Adipose tissue (tissue), 3 donors: ENCODE measurements around the gene DMKN. TPM values are rescaled to one million over a fixed set of nuclear protein-coding genes. Genes with fewer than 3 reads are reported as not detected.

Experiments used
- H3K27ac ChIP-seq: one replicate; pipeline ENCODE4 v1.5.1; 2013; ENCODE audit warnings: low read depth, low read length
- WGBS, 3 donors: extraction: QIAGEN DNeasy Blood & Tissue Kit; methylation state at CpG; one replicate each; pipeline ENCODE4 v1.1.7; 2013; 5-methylcytosine and 5-hydroxymethylcytosine counted together
- polyA plus RNA-seq, 3 donors: library from polyadenylated mRNA; stranded (reverse); fragments of 200-250 nt; gene quantifications; one replicate each; pipeline ENCODE4 v1.2.3, GENCODE V29; 2013
- donor health status: healthy with polysubstance abuse.
- donor health status: Bipolar disorder and iron deficiency.
- donor health status: healthy.

The DMKN gene
- polyA plus RNA-seq, 3 donors: 6.8 to 74.3 (median 15.3) TPM

DNA sequence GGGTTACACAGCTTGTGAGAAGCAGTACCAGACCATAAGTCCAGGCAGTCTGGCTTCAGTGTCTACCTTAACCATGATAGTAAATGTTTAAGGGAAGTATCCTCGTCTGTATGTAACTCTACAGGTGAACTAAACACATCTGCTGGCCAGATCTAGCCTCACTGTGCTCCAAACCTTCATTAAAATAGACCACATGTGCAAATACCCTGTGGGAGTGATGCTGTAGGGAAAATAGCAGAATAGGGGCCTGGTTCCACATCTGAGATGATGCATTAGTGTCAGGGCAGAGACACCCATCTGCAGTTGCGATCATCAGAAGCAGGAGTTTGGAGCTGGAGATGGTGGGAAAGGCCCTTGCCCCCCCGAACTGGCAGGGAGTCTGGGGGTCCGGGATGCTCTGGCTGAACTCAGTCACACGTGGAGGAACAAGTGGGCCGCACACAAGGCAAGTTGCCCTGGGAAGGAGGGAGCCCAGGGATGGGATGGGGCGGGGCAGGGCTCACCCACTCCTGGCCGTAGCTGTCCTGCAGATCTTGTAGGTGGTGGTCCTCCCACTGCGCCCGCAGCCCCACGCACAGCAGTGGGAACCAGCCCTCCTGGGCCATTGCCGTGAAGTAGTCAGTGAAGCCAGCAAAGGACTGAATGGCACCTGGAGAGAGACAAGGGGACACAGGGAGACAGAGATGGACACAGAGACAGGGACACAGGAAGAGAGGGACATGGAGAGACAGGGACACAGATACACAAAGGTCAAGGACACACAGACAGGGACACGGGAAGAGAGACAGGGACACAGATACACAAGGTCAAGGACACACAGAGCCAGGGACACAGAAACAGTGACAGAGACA is 39.3 kb upstream of the DMKN start:
- 76 to 77% (median 77%) methylated on average over 13 of the region's 13 CpGs for WGBS, 3 donors
- no peak overlapping the region for H3K27ac ChIP-seq

DNA sequence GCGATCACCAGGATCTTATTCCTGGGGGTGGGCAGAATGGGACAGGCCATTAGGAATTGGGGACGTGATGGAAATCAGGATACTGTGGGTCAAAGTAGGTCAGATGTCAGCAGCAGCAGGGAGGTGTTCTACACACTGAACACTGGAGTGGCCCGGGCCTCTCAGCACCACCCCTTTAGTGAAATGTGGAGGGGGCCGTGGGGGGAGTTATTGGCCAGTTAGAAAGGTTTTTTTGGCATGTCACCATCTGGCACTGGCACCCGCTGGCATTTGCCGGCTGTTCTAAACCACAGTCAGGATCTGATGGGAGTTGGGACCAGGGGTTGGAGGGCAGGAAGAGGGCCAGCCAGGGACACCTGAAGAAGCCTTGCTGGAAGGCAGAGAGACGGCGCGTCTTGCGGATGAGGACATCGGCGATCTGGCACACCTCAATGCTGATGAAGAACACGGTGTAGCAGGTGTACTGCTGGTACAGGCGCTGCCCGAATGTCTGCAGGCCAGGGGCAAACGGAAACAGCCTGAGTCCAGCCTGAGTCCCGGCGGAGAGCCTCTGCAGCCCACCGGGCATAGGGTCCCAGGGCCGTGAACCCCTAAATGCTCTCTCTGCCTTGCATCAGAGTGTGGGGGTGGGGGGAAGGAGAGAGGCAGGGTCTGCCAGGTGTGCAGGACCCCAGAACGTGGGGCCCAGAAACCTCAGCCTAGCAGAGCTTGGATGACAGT is 37.8 kb upstream of the DMKN start:
- 78 to 86% (median 82%) methylated on average over 21 of the region's 21 CpGs for WGBS, 3 donors
- no peak overlapping the region for H3K27ac ChIP-seq

GRCh38 chr19:35549879-35550523 is 36.6 kb upstream of the DMKN start:
- no peak overlapping the region for H3K27ac ChIP-seq
- WGBS, 3 donors: 36 to 91% (median 88%) methylated on average over 15 of the region's 15 CpGs

DNA sequence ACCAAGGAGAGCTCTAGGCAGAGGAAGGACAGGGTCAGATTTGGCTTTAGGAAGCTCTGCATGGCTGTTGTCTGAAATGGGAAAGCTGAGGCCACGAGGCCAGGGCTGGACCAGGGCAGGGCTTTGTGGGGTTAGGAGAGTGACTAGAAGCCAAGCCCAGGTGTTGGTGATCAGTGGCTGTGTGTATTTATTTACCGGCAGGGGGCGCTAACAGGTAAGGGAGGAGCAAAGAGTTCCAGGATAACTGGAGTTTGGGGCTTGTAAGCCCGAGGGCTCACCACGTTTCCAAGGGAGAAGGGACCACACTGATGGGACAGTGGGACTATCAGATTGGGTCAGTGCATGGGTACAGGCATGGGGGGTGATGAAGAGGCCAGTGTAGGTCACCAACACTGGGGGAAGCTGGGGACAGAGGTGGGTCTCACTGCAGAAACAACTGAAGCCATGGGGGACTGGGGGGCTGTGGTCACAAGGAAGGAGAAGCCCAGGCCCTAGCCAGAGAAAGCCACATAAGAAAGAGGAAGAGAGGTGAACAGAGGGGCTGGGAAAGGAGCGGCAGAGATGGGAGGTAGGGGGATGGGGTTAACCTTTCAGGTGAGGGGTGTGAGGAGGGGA is 35.8 kb upstream of the DMKN start:
- H3K27ac ChIP-seq: no peak overlapping the region
- 12 to 23% (median 22%) methylated on average over 6 of the region's 6 CpGs for WGBS, 3 donors

- 59 to 92% (median 86%) methylated on average over 8 of the region's 8 CpGs for WGBS, 3 donors
- no peak overlapping the region for H3K27ac ChIP-seq
Observed at GRCh38 chr19:35546532-35546931, 33.1 kb upstream of the DMKN start.

- 1 to 5% (median 2%) methylated on average over 23 to 27 of the region's 27 CpGs for WGBS, 3 donors
- no peak overlapping the region for H3K27ac ChIP-seq
Observed at GRCh38 chr19:35545855-35546381, 32.5 kb upstream of the DMKN start.

GRCh38 chr19:35545001-35545854 is 31.8 kb upstream of the DMKN start, which contains the start of gene TMEM147:
Gene TMEM147, plus strand, starts transcription at chr19:35545626. Its CDS starts 114 bp downstream, at chr19:35545740.
- WGBS, 3 donors: 0 to 1% (median 1%) methylated on average over 74 to 85 of the region's 85 CpGs
- no peak within 1 kb of the TSS for H3K27ac ChIP-seq

GRCh38 chr19:35544110-35544802 is 30.8 kb upstream of the DMKN start:
- 80 to 83% (median 82%) methylated on average over 3 of the region's 3 CpGs for WGBS, 3 donors
- H3K27ac ChIP-seq: no peak overlapping the region

DNA sequence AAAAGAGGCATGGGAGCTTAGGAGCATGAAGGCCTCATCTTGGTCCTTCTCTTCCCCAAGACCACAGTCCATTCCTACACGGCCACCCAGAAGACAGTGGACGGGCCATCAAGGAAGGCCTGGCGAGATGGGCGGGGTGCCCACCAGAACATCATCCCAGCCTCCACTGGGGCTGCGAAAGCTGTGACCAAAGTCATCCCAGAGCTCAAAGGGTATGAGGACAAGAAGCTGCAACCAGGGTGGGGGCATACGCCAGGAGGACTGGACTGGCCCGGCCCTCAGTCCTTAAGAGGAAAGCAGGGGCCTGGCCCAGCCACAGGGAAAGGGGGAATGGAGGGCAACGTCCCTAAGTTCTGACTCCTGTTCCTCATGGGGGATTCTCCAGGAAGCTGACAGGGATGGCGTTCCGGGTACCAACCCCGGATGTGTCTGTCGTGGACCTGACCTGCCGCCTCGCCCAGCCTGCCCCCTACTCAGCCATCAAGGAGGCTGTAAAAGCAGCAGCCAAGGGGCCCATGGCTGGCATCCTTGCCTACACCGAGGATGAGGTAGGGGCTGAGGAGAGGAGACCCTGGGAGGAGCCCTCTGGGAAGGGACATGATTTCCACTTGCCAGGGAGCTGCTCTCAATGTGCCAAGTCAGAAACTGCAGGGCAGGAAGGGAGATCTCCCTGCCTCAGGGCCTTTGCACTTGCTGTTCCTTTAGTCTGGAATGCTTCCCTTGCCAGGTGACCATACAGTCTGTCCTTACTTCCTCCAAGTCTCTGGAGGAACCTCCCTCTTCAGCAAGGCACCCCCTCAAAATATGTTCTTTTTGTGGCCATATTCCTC is 30.0 kb upstream of the DMKN start:
- WGBS, 3 donors: 95 to 99% (median 97%) methylated on average over 15 of the region's 15 CpGs
- H3K27ac ChIP-seq: no peak overlapping the region

GRCh38 chr19:35542209-35542608 is 28.8 kb upstream of the DMKN start:
- WGBS, 3 donors: 94 to 96% (median 94%) methylated on average over 11 of the region's 11 CpGs
- H3K27ac ChIP-seq: no peak overlapping the region

GRCh38 chr19:35540356-35540927 is 27.0 kb upstream of the DMKN start:
- no peak overlapping the region for H3K27ac ChIP-seq
- WGBS, 3 donors: 69 to 74% (median 71%) methylated on average over 7 of the region's 7 CpGs

DNA sequence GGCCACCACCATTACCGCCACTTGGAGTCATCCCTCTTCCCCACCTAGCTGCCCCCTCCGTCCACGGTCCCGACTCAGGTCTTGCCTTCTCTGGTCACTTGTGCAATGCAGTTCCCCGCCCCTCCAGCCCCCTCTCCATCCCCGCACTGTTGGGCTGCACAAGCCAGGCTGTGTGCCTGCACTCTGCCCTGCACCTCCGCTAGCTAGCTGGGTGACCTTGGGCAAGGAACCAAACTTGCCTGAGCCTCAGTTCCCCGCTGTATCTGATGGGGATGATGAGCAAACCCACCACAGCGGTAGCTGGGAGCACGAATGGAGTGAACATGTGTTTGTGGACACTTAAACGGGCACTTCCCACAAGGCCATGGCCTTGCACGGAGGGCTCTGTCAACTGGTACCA is 26.4 kb upstream of the DMKN start:
- H3K27ac ChIP-seq: no peak overlapping the region
- 82 to 93% (median 91%) methylated on average over 12 of the region's 12 CpGs for WGBS, 3 donors

DNA sequence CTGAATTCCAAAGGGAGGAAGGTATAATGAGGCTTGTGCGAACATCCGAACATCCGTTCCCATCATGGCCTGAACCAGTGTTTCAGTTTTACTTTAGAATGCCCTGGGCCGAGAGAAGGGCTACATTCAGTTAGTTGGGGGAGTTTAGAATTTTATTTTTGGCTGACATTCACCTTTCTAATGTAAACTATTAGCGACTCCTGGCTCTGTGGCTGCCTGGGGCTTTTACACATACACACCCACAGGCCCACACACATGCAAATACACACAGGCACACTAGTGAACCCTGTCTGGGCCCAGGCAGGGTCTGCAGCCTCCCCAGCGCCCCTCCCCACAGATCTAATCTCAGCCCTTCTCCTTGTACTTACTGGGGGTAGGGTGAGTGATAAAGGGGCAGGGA is 25.9 kb upstream of the DMKN start:
- no peak overlapping the region for H3K27ac ChIP-seq
- WGBS, 3 donors: 75 to 87% (median 77%) methylated on average over 6 of the region's 6 CpGs

DNA sequence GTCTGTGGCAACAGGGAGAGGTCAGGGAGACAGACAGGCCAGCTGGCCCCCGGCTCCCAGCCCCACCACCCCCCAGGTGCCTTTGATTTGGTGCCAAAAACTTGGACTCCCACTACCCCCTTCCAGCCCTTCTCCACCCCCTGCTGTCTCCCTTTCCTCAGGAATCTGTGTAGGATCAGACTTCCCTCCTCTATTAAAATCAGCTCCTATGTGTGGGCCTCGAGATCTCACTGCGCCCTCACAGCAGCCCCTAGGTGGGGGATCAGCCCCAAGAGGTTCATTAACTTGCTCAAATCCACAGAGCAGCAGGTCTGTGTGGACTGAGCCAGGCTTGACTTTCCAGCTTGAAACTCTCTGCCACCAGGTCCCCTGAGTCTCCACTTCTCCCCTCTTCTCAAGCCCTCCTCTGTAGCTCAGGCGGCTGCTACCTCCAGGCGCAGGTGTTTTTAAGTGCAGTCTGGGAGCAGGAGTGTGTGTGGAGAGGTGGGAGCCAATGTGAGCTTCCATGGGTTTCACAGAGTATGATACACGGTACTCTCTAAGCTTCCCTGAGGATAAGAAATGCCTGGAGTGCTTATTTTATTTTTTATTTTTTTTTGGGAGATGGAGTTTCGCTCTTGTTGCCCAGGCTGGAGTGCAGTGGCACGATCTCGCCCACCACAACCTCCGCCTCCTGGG is 21.5 kb upstream of the DMKN start:
- H3K27ac ChIP-seq: no peak overlapping the region
- WGBS, 3 donors: 68 to 78% (median 70%) methylated on average over 10 of the region's 10 CpGs

- no peak overlapping the region for H3K27ac ChIP-seq
- 2 to 3% (median 2%) methylated on average over 28 to 30 of the region's 30 CpGs for WGBS, 3 donors
Observed at GRCh38 chr19:35533822-35534392, 20.5 kb upstream of the DMKN start.
